ENCODE results near the gene SMIM14.

SMIM14 gene

GRCh38 chr4:39591290-39591689 is 47.4 kb downstream of the SMIM14 start:
- Histone ChIP-seq H3K36me3 (ENCODE audit: insufficient read depth, low read length) (no peaks in the 10 kb centered on the region), H3K27me3 (ENCODE audit: control insufficient read depth in 1 of 2, insufficient read depth in 2 of 2, low read length in 2 of 2) (no peaks in the 10 kb centered on the region), H3K27ac (ENCODE audit: low read depth, low read length) (no peak overlapping the region), H3K4me1 (ENCODE audit: insufficient read depth, low read length) (no peaks in the 10 kb centered on the region), H3K4me3 (ENCODE audit: low read depth in 1 of 2, low read length in 2 of 2) (no peak overlapping the region), H3K9me3 (ENCODE audit: low read length) (no peaks in the 10 kb centered on the region), H3K9ac (ENCODE audit: low read length) (no peak overlapping the region)

GRCh38 chr4:39587881-39588280 is 50.8 kb downstream of the SMIM14 start:
- no peaks in the 10 kb centered on the region for H3K36me3 ChIP-seq (ENCODE audit: insufficient read depth, low read length)
- H3K4me1 ChIP-seq (ENCODE audit: insufficient read depth, low read length), result no peaks in the 10 kb centered on the region
- no peaks in the 10 kb centered on the region for H3K27me3 ChIP-seq (ENCODE audit: control insufficient read depth in 1 of 2, insufficient read depth in 2 of 2, low read length in 2 of 2)
- no peak overlapping the region for H3K9ac ChIP-seq (ENCODE audit: low read length)
- H3K4me3 ChIP-seq (ENCODE audit: low read depth in 1 of 2, low read length in 2 of 2), result no peak overlapping the region
- H3K9me3 ChIP-seq (ENCODE audit: low read length), result no peaks in the 10 kb centered on the region
- H3K27ac ChIP-seq (ENCODE audit: low read depth, low read length), result no peak overlapping the region

DNA sequence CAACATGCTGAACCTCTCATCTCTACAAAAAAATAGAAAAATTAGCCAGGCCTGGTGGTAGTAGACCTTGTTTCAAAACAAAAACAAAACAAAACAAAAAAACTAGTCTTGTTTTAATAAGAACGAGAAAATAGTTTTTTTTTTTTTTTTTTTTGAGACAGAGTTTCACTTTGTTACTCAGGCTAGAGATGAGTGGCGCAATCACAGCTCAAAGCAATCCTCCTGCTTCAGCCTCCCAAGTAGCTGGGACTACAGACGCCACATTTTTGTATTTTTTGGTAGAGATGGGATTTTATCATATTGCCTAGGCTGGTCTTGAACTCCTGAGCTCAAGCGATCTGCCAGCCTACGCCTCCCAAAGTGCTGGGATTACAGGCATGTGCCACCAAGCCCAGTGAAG is 63.7 kb downstream of the SMIM14 start:
- Histone ChIP-seq H3K9ac (ENCODE audit: low read length) (no peak overlapping the region), H3K27ac (ENCODE audit: low read depth, low read length) (no peak overlapping the region), H3K36me3 (ENCODE audit: insufficient read depth, low read length) (peaks cover 5% of the 10 kb centered on the region), H3K4me1 (ENCODE audit: insufficient read depth, low read length) (no peaks in the 10 kb centered on the region), H3K4me3 (ENCODE audit: low read depth in 1 of 2, low read length in 2 of 2) (no peak overlapping the region), H3K27me3 (ENCODE audit: control insufficient read depth in 1 of 2, insufficient read depth in 2 of 2, low read length in 2 of 2) (no peaks in the 10 kb centered on the region), H3K9me3 (ENCODE audit: low read length) (no peaks in the 10 kb centered on the region)

- Histone ChIP-seq H3K9me3 (ENCODE audit: low read length) (no peaks in the 10 kb centered on the region), H3K4me3 (ENCODE audit: low read depth in 1 of 2, low read length in 2 of 2) (no peak overlapping the region), H3K27ac (ENCODE audit: low read depth, low read length) (no peak overlapping the region), H3K4me1 (ENCODE audit: insufficient read depth, low read length) (no peaks in the 10 kb centered on the region), H3K27me3 (ENCODE audit: control insufficient read depth in 1 of 2, insufficient read depth in 2 of 2, low read length in 2 of 2) (no peaks in the 10 kb centered on the region), H3K36me3 (ENCODE audit: insufficient read depth, low read length) (peaks cover 5% of the 10 kb centered on the region), H3K9ac (ENCODE audit: low read length) (no peak overlapping the region)
These were observed 67.2 kb downstream of the SMIM14 start for GRCh38 chr4:39571504-39571903.

- no peak overlapping the region for H3K4me3 ChIP-seq (ENCODE audit: low read depth in 1 of 2, low read length in 2 of 2)
- no peaks in the 10 kb centered on the region for H3K4me1 ChIP-seq (ENCODE audit: insufficient read depth, low read length)
- H3K27me3 ChIP-seq (ENCODE audit: control insufficient read depth in 1 of 2, insufficient read depth in 2 of 2, low read length in 2 of 2), result no peaks in the 10 kb centered on the region
- H3K9me3 ChIP-seq (ENCODE audit: low read length), result no peaks in the 10 kb centered on the region
- H3K27ac ChIP-seq (ENCODE audit: low read depth, low read length), result no peak overlapping the region
- H3K36me3 ChIP-seq (ENCODE audit: insufficient read depth, low read length), result peaks cover 5% of the 10 kb centered on the region
- no peak overlapping the region for H3K9ac ChIP-seq (ENCODE audit: low read length)
These were observed 67.6 kb downstream of the SMIM14 start for GRCh38 chr4:39571054-39571453.

DNA sequence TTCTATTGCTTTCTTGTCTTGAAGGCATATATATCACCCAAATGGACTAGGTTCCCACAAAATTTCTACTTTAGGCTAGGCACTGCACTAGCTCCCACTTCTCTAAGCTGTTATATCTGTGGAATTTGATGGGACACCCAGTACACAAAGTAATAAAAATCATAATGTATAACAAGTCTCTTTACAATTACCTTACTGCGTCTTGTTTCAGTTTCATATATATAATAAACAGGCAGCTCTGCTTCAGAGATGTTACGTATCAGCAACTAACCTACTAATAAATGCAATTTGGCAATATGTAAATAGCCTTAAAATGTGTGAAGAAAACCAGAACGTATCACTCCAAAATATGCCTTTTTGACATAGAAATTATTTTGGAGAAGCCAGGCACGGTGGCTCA is 69.5 kb downstream of the SMIM14 start:
- Histone ChIP-seq H3K9me3 (ENCODE audit: low read length) (no peaks in the 10 kb centered on the region), H3K36me3 (ENCODE audit: insufficient read depth, low read length) (peaks cover 14% of the 10 kb centered on the region), H3K4me1 (ENCODE audit: insufficient read depth, low read length) (no peaks in the 10 kb centered on the region), H3K4me3 (ENCODE audit: low read depth in 1 of 2, low read length in 2 of 2) (no peak overlapping the region), H3K27me3 (ENCODE audit: control insufficient read depth in 1 of 2, insufficient read depth in 2 of 2, low read length in 2 of 2) (no peaks in the 10 kb centered on the region), H3K27ac (ENCODE audit: low read depth, low read length) (no peak overlapping the region), H3K9ac (ENCODE audit: low read length) (no peak overlapping the region)

DNA sequence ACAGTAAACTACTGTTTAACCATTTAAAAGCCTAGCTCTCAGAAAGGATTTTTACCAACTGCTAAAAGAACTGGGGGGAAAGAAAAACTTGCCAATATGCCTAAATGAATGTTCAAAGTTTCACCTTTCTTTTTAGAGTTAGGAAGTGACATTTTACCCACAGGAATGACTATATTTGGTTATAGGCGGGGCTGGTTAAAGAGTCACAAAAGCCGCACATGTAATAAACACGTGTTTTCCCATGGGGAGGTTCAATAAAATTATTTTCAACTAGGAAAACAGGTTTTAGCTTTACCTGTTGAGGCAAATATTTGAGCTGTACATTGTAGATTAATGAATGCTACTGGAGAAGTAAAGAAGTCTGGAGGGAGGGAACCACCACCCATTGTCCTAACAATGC is 69.9 kb downstream of the SMIM14 start:
- Histone ChIP-seq H3K27me3 (ENCODE audit: control insufficient read depth in 1 of 2, insufficient read depth in 2 of 2, low read length in 2 of 2) (no peaks in the 10 kb centered on the region), H3K4me3 (ENCODE audit: low read depth in 1 of 2, low read length in 2 of 2) (no peak overlapping the region), H3K9me3 (ENCODE audit: low read length) (no peaks in the 10 kb centered on the region), H3K9ac (ENCODE audit: low read length) (no peak overlapping the region), H3K36me3 (ENCODE audit: insufficient read depth, low read length) (peaks cover 15% of the 10 kb centered on the region), H3K4me1 (ENCODE audit: insufficient read depth, low read length) (no peaks in the 10 kb centered on the region), H3K27ac (ENCODE audit: low read depth, low read length) (no peak overlapping the region)

DNA sequence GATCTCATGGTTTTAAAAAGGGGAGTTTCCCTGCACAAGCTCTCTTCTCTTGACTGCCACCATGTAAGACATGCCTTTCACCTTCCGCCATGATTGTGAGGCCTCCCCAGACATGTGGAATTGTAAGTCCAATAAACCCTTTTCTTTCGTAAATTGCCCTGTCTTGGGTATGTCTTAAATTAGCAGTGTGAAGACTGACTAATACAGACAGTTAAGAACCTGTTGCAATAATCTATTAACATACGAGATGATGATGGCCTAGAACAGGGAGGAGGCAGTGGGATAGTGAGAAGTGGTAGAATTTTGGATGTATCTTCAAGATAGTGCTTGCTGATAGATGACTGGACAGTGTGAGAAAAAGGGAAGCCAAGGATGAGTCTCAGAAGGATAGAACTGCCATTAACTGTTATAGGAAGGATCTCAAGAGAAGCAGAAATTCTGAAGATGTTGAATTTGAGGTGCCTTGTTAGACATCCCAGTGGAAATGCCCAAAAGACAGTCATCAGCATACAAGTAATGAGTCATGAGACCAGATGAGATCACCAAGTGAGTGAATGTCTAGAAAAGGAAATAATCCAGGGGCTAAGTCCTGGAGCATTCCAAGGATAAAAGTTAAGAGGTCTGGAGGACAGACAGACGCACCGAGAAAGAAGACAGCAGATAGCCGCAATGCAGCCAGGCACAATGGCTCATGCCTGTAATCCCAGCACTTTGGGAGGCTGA is 72.6 kb downstream of the SMIM14 start:
- no peak overlapping the region for H3K9ac ChIP-seq (ENCODE audit: low read length)
- H3K4me3 ChIP-seq (ENCODE audit: low read depth in 1 of 2, low read length in 2 of 2), result no peak overlapping the region
- H3K36me3 ChIP-seq (ENCODE audit: insufficient read depth, low read length), result peaks cover 13% of the 10 kb centered on the region
- H3K27me3 ChIP-seq (ENCODE audit: control insufficient read depth in 1 of 2, insufficient read depth in 2 of 2, low read length in 2 of 2), result no peaks in the 10 kb centered on the region
- no peaks in the 10 kb centered on the region for H3K9me3 ChIP-seq (ENCODE audit: low read length)
- H3K4me1 ChIP-seq (ENCODE audit: insufficient read depth, low read length), result no peaks in the 10 kb centered on the region
- no peak overlapping the region for H3K27ac ChIP-seq (ENCODE audit: low read depth, low read length)

DNA sequence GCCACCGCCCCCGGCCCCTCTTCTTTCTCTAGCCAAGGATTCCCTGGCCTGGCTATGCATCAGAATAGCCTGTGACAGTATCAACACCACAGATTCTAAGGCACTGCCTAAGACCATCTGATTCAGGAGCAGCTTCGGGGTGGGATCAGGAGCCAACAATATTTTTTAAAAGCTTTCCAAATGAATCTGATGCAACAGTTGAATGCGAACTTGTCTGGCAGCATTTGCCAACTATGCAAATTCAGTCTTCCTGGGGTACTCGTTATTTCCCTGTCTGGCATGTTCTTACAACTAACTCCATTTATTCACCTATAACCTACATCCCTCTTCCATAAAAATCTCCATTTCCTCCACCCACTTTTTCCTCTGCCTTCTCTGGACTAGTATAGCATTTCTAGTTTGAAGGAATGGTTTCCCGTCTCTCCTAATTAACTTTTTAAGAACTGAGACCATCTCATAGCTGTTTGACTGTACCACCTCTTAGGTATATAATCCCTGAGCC is 75.3 kb downstream of the SMIM14 start:
- no peak overlapping the region for H3K27ac ChIP-seq (ENCODE audit: low read depth, low read length)

DNA sequence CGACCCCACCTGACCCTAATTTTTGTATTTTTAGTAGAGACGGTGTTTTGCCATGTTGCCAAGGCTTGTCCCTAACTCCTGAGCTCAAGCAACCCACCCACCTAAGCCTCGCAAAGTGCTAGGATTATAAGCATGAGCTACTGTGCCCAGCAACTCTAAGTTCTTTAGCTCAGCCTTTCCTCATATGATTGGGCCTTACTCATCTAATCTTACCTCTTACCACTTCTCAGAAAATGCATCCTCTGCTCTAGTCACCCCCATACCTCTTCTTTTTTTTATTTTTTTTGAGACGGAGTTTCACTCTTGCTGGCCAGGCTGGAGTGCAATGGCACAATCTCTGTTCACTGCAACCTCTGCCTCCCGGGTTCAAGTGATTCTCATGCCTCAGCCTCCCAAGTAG is 75.9 kb downstream of the SMIM14 start:
- Histone ChIP-seq H3K36me3 (ENCODE audit: insufficient read depth, low read length) (peaks cover 10% of the 10 kb centered on the region), H3K9ac (ENCODE audit: low read length) (no peak overlapping the region), H3K4me1 (ENCODE audit: insufficient read depth, low read length) (no peaks in the 10 kb centered on the region), H3K4me3 (ENCODE audit: low read depth in 1 of 2, low read length in 2 of 2) (no peak overlapping the region), H3K27me3 (ENCODE audit: control insufficient read depth in 1 of 2, insufficient read depth in 2 of 2, low read length in 2 of 2) (no peaks in the 10 kb centered on the region), H3K27ac (ENCODE audit: low read depth, low read length) (no peak overlapping the region), H3K9me3 (ENCODE audit: low read length) (no peaks in the 10 kb centered on the region)

More for the DNA sequence above, 75.3 kb downstream of the SMIM14 start:
- Histone ChIP-seq H3K36me3 (ENCODE audit: insufficient read depth, low read length) (peaks cover 10% of the 10 kb centered on the region), H3K4me1 (ENCODE audit: insufficient read depth, low read length) (no peaks in the 10 kb centered on the region), H3K9me3 (ENCODE audit: low read length) (no peaks in the 10 kb centered on the region), H3K9ac (ENCODE audit: low read length) (no peak overlapping the region), H3K4me3 (ENCODE audit: low read depth in 1 of 2, low read length in 2 of 2) (no peak overlapping the region), H3K27me3 (ENCODE audit: control insufficient read depth in 1 of 2, insufficient read depth in 2 of 2, low read length in 2 of 2) (no peaks in the 10 kb centered on the region)

DNA sequence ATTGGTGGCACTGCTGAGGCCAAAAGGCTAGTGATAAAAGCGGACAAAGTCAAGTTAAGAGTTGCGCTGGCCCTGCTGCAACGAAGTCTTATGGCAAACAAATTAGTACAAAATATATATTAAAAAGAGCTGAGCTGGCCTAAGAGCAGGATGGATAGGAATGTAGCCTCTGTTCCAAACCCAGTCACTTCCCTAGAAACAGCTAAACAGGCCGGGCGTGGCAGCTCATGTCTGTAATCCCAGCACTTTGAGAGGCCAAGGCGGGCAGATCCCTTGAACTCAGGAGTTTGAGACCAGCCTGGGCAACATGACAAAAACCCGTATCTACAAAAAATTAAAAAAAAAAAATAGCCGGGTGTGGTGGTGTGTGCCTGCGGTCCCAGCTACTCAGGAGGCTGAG is 79.0 kb downstream of the SMIM14 start:
- no peak overlapping the region for H3K27ac ChIP-seq (ENCODE audit: low read depth, low read length)
- no peak overlapping the region for H3K4me3 ChIP-seq (ENCODE audit: low read depth in 1 of 2, low read length in 2 of 2)
- no peaks in the 10 kb centered on the region for H3K9me3 ChIP-seq (ENCODE audit: low read length)
- H3K9ac ChIP-seq (ENCODE audit: low read length), result no peak overlapping the region
- peaks cover 6% of the 10 kb centered on the region for H3K36me3 ChIP-seq (ENCODE audit: insufficient read depth, low read length)
- H3K27me3 ChIP-seq (ENCODE audit: control insufficient read depth in 1 of 2, insufficient read depth in 2 of 2, low read length in 2 of 2), result no peaks in the 10 kb centered on the region
- H3K4me1 ChIP-seq (ENCODE audit: insufficient read depth, low read length), result no peaks in the 10 kb centered on the region

- Histone ChIP-seq H3K27ac (ENCODE audit: low read depth, low read length) (no peak overlapping the region), H3K9ac (ENCODE audit: low read length) (no peak overlapping the region), H3K4me1 (ENCODE audit: insufficient read depth, low read length) (no peaks in the 10 kb centered on the region), H3K36me3 (ENCODE audit: insufficient read depth, low read length) (no peaks in the 10 kb centered on the region), H3K27me3 (ENCODE audit: control insufficient read depth in 1 of 2, insufficient read depth in 2 of 2, low read length in 2 of 2) (no peaks in the 10 kb centered on the region), H3K9me3 (ENCODE audit: low read length) (no peaks in the 10 kb centered on the region), H3K4me3 (ENCODE audit: low read depth in 1 of 2, low read length in 2 of 2) (no peak overlapping the region)
These were observed 83.2 kb downstream of the SMIM14 start for GRCh38 chr4:39555472-39555871.

All from muscle layer of colon (tissue), 2 donors.